Measurements from ENCODE around the gene HSPB9. TPM values are rescaled to one million over a fixed set of nuclear protein-coding genes. Genes with fewer than 3 reads are reported as not detected.

HSPB9 gene
- total RNA-seq, 1 experiment from 2014 or later, result 0.54 TPM

GRCh38 chr17:42106009-42106408, 16.6 kb upstream of the HSPB9 start:
- Mint-ChIP-seq H3K4me1 (ENCODE audit: low read depth, unreplicated experiment) (no peaks in the 10 kb centered on the region), H3K4me3 (ENCODE audit: low read depth, unreplicated experiment) (no peak overlapping the region), H3K36me3 (ENCODE audit: insufficient read depth, unreplicated experiment) (peaks cover 9% of the 10 kb centered on the region), H3K27me3 (ENCODE audit: unreplicated experiment) (no peaks in the 10 kb centered on the region), H3K27ac (ENCODE audit: unreplicated experiment) (no peak overlapping the region), H3K9me3 (ENCODE audit: low read depth, unreplicated experiment) (no peaks in the 10 kb centered on the region)
- TF ChIP-seq CTCF (IDR thresholded peaks at IDR 0.05; ENCODE audit: unreplicated experiment), result no peak
- intact Hi-C loops (cut with micrococcal nuclease; ENCODE audit: unreplicated experiment), result no loop called here
- CTCF ChIA-PET, result interaction anchor here (0.7 kb wide), 1 partner anchor 345 kb away, joined by 3 read pairs; no protein-coding TSS in a partner anchor
- DNase-seq, result no peak
- no TSS peak for BruUV-seq (replicated peaks)

GRCh38 chr17:42107124-42107523, 15.5 kb upstream of the HSPB9 start:
- H3K27me3 Mint-ChIP-seq (ENCODE audit: unreplicated experiment), result no peaks in the 10 kb centered on the region

GRCh38 chr17:42107597-42108576, 14.7 kb upstream of the HSPB9 start:
- peak; percentile 41 for DNase-seq
- BruUV-seq (replicated peaks), result no TSS peak
- no peaks in the 10 kb centered on the region for H3K27me3 Mint-ChIP-seq (ENCODE audit: unreplicated experiment)
- no peak for TF ChIP-seq CTCF (IDR thresholded peaks at IDR 0.05; ENCODE audit: unreplicated experiment)
- H3K27ac Mint-ChIP-seq (ENCODE audit: unreplicated experiment), result no peak overlapping the region
- H3K9me3 Mint-ChIP-seq (ENCODE audit: low read depth, unreplicated experiment), result no peaks in the 10 kb centered on the region
- intact Hi-C loops (cut with micrococcal nuclease; ENCODE audit: unreplicated experiment), result no loop called here
- peaks cover 7% of the 10 kb centered on the region for H3K4me1 Mint-ChIP-seq (ENCODE audit: low read depth, unreplicated experiment)
- peaks cover 26% of the 10 kb centered on the region for H3K36me3 Mint-ChIP-seq (ENCODE audit: insufficient read depth, unreplicated experiment)
- CTCF ChIA-PET, result interaction anchor here (0.6 kb wide), 1 partner anchor 242 kb away, joined by 3 read pairs; the partner anchor contains the start of gene KLHL11
- H3K4me3 Mint-ChIP-seq (ENCODE audit: low read depth, unreplicated experiment), result no peak overlapping the region

More at GRCh38 chr17:42107124-42107523, 15.5 kb upstream of the HSPB9 start:
- Mint-ChIP-seq H3K4me3 (ENCODE audit: low read depth, unreplicated experiment) (no peak overlapping the region), H3K36me3 (ENCODE audit: insufficient read depth, unreplicated experiment) (peaks cover 18% of the 10 kb centered on the region), H3K9me3 (ENCODE audit: low read depth, unreplicated experiment) (no peaks in the 10 kb centered on the region), H3K4me1 (ENCODE audit: low read depth, unreplicated experiment) (peaks cover 5% of the 10 kb centered on the region), H3K27ac (ENCODE audit: unreplicated experiment) (no peak overlapping the region)
- DNase-seq, result no peak
- CTCF ChIA-PET, result interaction anchor here (0.6 kb wide), 1 partner anchor 152 kb away, joined by 5 read pairs; no protein-coding TSS in a partner anchor
- intact Hi-C loops (cut with micrococcal nuclease; ENCODE audit: unreplicated experiment), result no loop called here
- no TSS peak for BruUV-seq (replicated peaks)
- TF ChIP-seq CTCF (IDR thresholded peaks at IDR 0.05; ENCODE audit: unreplicated experiment), result no peak

GRCh38 chr17:42109086-42109485, 13.5 kb upstream of the HSPB9 start:
- Mint-ChIP-seq H3K4me3 (ENCODE audit: low read depth, unreplicated experiment) (no peak overlapping the region), H3K27ac (ENCODE audit: unreplicated experiment) (no peak overlapping the region), H3K27me3 (ENCODE audit: unreplicated experiment) (no peaks in the 10 kb centered on the region), H3K4me1 (ENCODE audit: low read depth, unreplicated experiment) (peaks cover 7% of the 10 kb centered on the region), H3K36me3 (ENCODE audit: insufficient read depth, unreplicated experiment) (peaks cover 36% of the 10 kb centered on the region), H3K9me3 (ENCODE audit: low read depth, unreplicated experiment) (no peaks in the 10 kb centered on the region)
- no peak for DNase-seq
- CTCF ChIA-PET, result interaction anchor here (0.5 kb wide), 1 partner anchor 26 kb away, joined by 3 read pairs; no protein-coding TSS in a partner anchor
- TF ChIP-seq CTCF (IDR thresholded peaks at IDR 0.05; ENCODE audit: unreplicated experiment), result no peak
- BruUV-seq (replicated peaks), result no TSS peak
- intact Hi-C loops (cut with micrococcal nuclease; ENCODE audit: unreplicated experiment), result no loop called here

Data from Calu3 (cell line).